ENCODE results near the gene COL6A3. TPM values are rescaled to one million over a fixed set of nuclear protein-coding genes. Genes with fewer than 3 reads are reported as not detected.
A peak's percentile ranks its signal among the peaks of the same experiment; 100 is the strongest.
"Not testable (repeated sequence)": the region's sequence is repeated elsewhere in the genome, so short reads cannot be mapped to it uniquely, and the experiment has no call there.

COL6A3 gene
- total RNA-seq, 1 experiment from 2014 or later: 0.57 TPM

DNA sequence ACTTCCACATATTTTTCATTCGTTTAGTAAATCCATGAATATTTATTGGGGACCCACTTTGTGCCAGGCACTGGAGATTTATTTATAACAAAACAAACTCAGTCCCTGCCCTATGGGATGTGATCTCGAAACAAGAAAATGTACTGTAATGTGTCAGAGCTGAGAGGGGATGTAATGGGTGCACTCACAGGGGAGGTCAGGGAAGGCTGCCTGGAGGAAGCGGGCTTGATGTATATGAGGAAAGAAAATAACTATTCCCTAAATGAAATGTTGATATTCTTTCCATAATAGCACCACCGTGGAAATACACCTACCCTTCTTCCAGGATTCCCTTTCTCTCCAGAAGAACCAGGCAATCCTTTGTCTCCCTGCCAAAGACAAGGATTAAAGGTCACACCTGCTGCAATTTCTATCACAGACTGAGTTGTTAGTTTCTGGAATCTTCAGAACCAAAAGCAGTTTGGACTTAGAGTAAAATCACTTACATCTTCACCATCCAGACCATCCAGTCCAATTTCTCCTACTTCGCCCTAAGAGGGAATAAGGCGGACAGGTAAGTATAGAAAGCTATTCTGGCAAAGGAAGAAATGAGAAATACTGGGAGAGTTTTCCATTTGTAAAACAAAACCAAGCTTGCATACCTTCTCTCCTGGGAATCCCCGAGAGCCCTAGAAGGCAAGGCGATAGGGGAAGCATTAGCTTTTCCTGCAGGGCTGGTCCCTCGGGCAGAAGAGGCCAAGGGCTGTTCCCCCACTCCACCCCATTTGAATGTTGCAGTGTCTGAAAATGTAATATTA, 55.0 kb downstream of the COL6A3 start:
- Histone ChIP-seq H3F3A (ENCODE audit: insufficient read depth, low read depth) (no peaks in the 10 kb centered on the region), H3K9me3 (ENCODE audit: insufficient read depth, low read depth) (no peaks in the 10 kb centered on the region), H4K20me1 (ENCODE audit: insufficient read depth) (0 out of 2 replicates have a peak, but pooled peaks cover 4% of the 10 kb centered on the region), H3K4me2 (no peak overlapping the region), H3K79me2 (ENCODE audit: low read depth) (no peaks in the 10 kb centered on the region), H3K9me2 (ENCODE audit: insufficient read depth) (no peaks in the 10 kb centered on the region), H3K4me3 (no peak overlapping the region), H2AFZ (no peak overlapping the region), H3K4me1 (replicated peaks; ENCODE audit: insufficient read depth) (no peaks in the 10 kb centered on the region), H3K27me3 (ENCODE audit: insufficient read depth, low read depth) (peaks cover 97% of the 10 kb centered on the region), H3K27ac (no peak overlapping the region), H3K36me3 (ENCODE audit: low read depth) (no peaks in the 10 kb centered on the region)
- CTCF ChIA-PET: no interaction called here
- POLR2A ChIA-PET (ENCODE audit: unreplicated experiment): no interaction called here
- no TSS peak for BruUV-seq (replicated peaks)
- DNase-seq: no peak
- TF ChIP-seq, protein P1, sequence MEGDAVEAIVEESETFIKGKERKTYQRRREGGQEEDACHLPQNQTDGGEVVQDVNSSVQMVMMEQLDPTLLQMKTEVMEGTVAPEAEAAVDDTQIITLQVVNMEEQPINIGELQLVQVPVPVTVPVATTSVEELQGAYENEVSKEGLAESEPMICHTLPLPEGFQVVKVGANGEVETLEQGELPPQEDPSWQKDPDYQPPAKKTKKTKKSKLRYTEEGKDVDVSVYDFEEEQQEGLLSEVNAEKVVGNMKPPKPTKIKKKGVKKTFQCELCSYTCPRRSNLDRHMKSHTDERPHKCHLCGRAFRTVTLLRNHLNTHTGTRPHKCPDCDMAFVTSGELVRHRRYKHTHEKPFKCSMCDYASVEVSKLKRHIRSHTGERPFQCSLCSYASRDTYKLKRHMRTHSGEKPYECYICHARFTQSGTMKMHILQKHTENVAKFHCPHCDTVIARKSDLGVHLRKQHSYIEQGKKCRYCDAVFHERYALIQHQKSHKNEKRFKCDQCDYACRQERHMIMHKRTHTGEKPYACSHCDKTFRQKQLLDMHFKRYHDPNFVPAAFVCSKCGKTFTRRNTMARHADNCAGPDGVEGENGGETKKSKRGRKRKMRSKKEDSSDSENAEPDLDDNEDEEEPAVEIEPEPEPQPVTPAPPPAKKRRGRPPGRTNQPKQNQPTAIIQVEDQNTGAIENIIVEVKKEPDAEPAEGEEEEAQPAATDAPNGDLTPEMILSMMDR (conservative IDR thresholded peaks at IDR 0.05): no peak
- no peak for TF ChIP-seq EZH2 (IDR thresholded peaks at IDR 0.05; ENCODE audit: low read depth)
- intact Hi-C loops (cut with micrococcal nuclease; ENCODE audit: unreplicated experiment): no loop called here

DNA sequence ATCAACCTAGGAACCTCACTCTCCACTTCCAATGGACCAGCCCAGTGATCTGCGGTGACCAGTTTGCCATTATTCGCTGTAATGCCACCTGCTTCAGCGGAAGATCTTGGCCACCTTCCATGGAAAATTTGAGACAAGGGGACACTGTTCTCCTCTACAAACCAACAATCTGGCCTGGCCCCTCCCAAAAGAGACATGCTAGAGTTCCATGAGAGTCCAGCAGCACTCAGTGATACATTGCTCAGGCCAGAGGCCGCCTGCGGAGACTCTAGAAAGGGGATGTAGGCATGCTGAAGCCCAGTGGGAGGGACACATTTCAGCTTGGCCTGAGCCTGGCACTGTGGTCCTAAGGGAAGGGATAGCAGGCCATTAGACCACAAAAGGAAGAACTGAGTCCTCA, 58.3 kb downstream of the COL6A3 start:
- Histone ChIP-seq H3K79me2 (ENCODE audit: low read depth) (no peaks in the 10 kb centered on the region), H3K9me3 (ENCODE audit: insufficient read depth, low read depth) (no peaks in the 10 kb centered on the region), H3K4me1 (replicated peaks; ENCODE audit: insufficient read depth) (no peaks in the 10 kb centered on the region), H3K9me2 (ENCODE audit: insufficient read depth) (no peaks in the 10 kb centered on the region), H4K20me1 (ENCODE audit: insufficient read depth) (no peaks in the 10 kb centered on the region), H3K36me3 (ENCODE audit: low read depth) (no peaks in the 10 kb centered on the region), H3K27ac (no peak overlapping the region), H3K4me3 (no peak overlapping the region), H2AFZ (no peak overlapping the region), H3F3A (ENCODE audit: insufficient read depth, low read depth) (no peaks in the 10 kb centered on the region), H3K27me3 (ENCODE audit: insufficient read depth, low read depth) (peaks cover 95% of the 10 kb centered on the region), H3K4me2 (no peak overlapping the region)
- CTCF ChIA-PET: no interaction called here
- POLR2A ChIA-PET (ENCODE audit: unreplicated experiment): no interaction called here
- TF ChIP-seq, protein P1 (conservative IDR thresholded peaks at IDR 0.05): no peak
- TF ChIP-seq EZH2 (IDR thresholded peaks at IDR 0.05; ENCODE audit: low read depth): no peak
- no peak for DNase-seq
- no TSS peak for BruUV-seq (replicated peaks)
- intact Hi-C loops (cut with micrococcal nuclease; ENCODE audit: unreplicated experiment): no loop called here

DNA sequence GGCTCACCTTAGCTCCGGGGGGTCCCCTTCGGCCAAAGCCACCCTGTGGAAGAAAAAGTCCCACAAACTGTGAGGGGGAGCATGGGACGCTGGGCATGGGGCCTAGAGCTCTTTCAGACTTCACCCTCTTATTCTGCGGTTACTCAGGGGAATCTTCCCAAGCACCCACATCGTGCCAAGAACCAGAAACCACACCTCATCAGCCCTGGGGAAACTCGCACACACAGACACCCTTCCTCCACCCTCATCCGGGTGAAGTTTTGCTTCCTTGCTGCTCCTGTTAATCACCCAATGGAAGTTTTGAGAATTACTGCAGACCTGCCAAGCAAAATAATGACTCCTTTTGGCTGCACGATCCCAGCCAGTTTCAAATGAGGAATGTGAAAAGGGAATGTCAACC, 59.1 kb downstream of the COL6A3 start:
- H3K9me3 ChIP-seq (ENCODE audit: insufficient read depth, low read depth): no peaks in the 10 kb centered on the region
- H3K36me3 ChIP-seq (ENCODE audit: low read depth): no peaks in the 10 kb centered on the region
- no peak overlapping the region for H3K4me2 ChIP-seq
- no peak overlapping the region for H3K4me3 ChIP-seq
- no peak overlapping the region for H2AFZ ChIP-seq
- H3K9me2 ChIP-seq (ENCODE audit: insufficient read depth): no peaks in the 10 kb centered on the region
- ChIA-PET POLR2A (ENCODE audit: unreplicated experiment) (no interaction called here), CTCF (no interaction called here)
- peak in 1 of 2 experiments; percentile 54 for DNase-seq
- intact Hi-C loops (cut with micrococcal nuclease; ENCODE audit: unreplicated experiment): no loop called here
- peaks cover 95% of the 10 kb centered on the region for H3K27me3 ChIP-seq (ENCODE audit: insufficient read depth, low read depth)
- BruUV-seq (replicated peaks): no TSS peak
- H3K79me2 ChIP-seq (ENCODE audit: low read depth): no peaks in the 10 kb centered on the region
- H3K27ac ChIP-seq: no peak overlapping the region
- TF ChIP-seq EZH2 (IDR thresholded peaks at IDR 0.05; ENCODE audit: low read depth): no peak
- TF ChIP-seq, protein P1 (conservative IDR thresholded peaks at IDR 0.05): no peak
- H3F3A ChIP-seq (ENCODE audit: insufficient read depth, low read depth): no peaks in the 10 kb centered on the region
- no peaks in the 10 kb centered on the region for H3K4me1 ChIP-seq (replicated peaks; ENCODE audit: insufficient read depth)
- no peaks in the 10 kb centered on the region for H4K20me1 ChIP-seq (ENCODE audit: insufficient read depth)

DNA sequence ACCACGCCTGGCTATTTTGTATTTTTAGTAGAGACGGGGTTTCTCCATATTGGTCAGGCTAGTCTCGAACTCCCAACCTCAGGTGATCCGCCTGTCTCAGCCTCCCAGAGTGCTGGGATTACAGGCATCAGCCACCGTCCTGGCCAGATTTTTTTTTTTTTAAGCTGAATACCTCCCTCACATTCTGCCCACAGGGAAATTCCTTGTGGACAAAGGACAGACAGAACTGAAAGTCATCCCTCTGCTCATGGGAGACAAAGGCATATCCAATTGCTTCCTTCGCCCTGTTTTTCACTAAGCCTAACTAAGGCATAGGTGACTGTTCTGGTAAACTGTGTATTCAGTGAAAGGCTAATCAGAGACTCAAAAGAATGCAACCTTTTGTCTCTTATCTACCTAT, 59.8 kb downstream of the COL6A3 start:
- H2AFZ ChIP-seq; H3K27ac ChIP-seq; H3F3A ChIP-seq (ENCODE audit: insufficient read depth, low read depth); POLR2A ChIA-PET (ENCODE audit: unreplicated experiment); H3K4me3 ChIP-seq; DNase-seq; H3K36me3 ChIP-seq (ENCODE audit: low read depth); H3K9me3 ChIP-seq (ENCODE audit: insufficient read depth, low read depth); H4K20me1 ChIP-seq (ENCODE audit: insufficient read depth); H3K9me2 ChIP-seq (ENCODE audit: insufficient read depth); H3K79me2 ChIP-seq (ENCODE audit: low read depth); H3K4me1 ChIP-seq (replicated peaks; ENCODE audit: insufficient read depth); BruUV-seq (replicated peaks); intact Hi-C loops (cut with micrococcal nuclease; ENCODE audit: unreplicated experiment); H3K4me2 ChIP-seq; CTCF ChIA-PET: not testable (repeated sequence)
- peaks cover 89% of the 10 kb centered on the region for H3K27me3 ChIP-seq (ENCODE audit: insufficient read depth, low read depth)

All from PC-9 (cell line).